IgD-negative memory B cell (primary cell): ENCODE results near the gene RASGRF2. TPM values are rescaled to one million over a fixed set of nuclear protein-coding genes. Genes with fewer than 3 reads are reported as not detected.

ENCODE experiments used
- H3K27ac Mint-ChIP-seq, 3 donors: one replicate each; pipeline ENCODE4 v1.8.0; 2020 to 2022; ENCODE audit warnings: mild to moderate bottlenecking in 3 of 3, mixed read lengths in 3 of 3, moderate library complexity in 1 of 3
- H3K27me3 Mint-ChIP-seq: one replicate; pipeline ENCODE4 v1.8.0; 2021; ENCODE audit warnings: mixed read lengths
- H3K36me3 Mint-ChIP-seq: one replicate; pipeline ENCODE4 v1.8.0; 2020; ENCODE audit warnings: mild to moderate bottlenecking, mixed read lengths
- H3K4me1 Mint-ChIP-seq, 3 donors: one replicate each; pipeline ENCODE4 v1.8.0; 2020 to 2022; ENCODE audit warnings: mixed read lengths in 3 of 3, mild to moderate bottlenecking in 1 of 3
- H3K4me3 Mint-ChIP-seq, 4 donors: one replicate each; pipeline ENCODE4 v1.8.0; 2020 to 2022; ENCODE audit warnings: mild to moderate bottlenecking in 4 of 4, mixed read lengths in 4 of 4, moderate library complexity in 3 of 4
- H3K9me3 Mint-ChIP-seq, 3 donors: one replicate each; pipeline ENCODE4 v1.8.0; 2020 to 2021; ENCODE audit warnings: mixed read lengths in 3 of 3, mild to moderate bottlenecking in 1 of 3
- polyA plus RNA-seq: library from polyadenylated mRNA; unstranded; fragments of 300-500 nt; fragmentation: Illumina TruSeq; gene quantifications from one replicate; pipeline ENCODE4 v1.2.3, GENCODE V29; 2021

RASGRF2 gene
- polyA plus RNA-seq, 1 donor from 2014 or later: 0.46 TPM

GRCh38 chr5:81125959-81126358, 165.8 kb downstream of the RASGRF2 start:
- Mint-ChIP-seq H3K4me1 (no peaks in the 10 kb centered on the region), H3K36me3 (peaks cover 1% of the 10 kb centered on the region), H3K4me3 (no peak overlapping the region), H3K9me3 (no peaks in the 10 kb centered on the region), H3K27me3 (peaks cover 3% of the 10 kb centered on the region), H3K27ac (no peak overlapping the region)

GRCh38 chr5:81128416-81128815, 168.3 kb downstream of the RASGRF2 start:
- H3K36me3 Mint-ChIP-seq: no peaks in the 10 kb centered on the region

GRCh38 chr5:81132381-81132780, 172.2 kb downstream of the RASGRF2 start:
- no peak overlapping the region for H3K27ac Mint-ChIP-seq
- no peaks in the 10 kb centered on the region for H3K4me1 Mint-ChIP-seq
- H3K9me3 Mint-ChIP-seq: peaks cover 3 to 9% (median 7%) of the 10 kb centered on the region in 3 donors
- H3K36me3 Mint-ChIP-seq: no peaks in the 10 kb centered on the region
- no peaks in the 10 kb centered on the region for H3K27me3 Mint-ChIP-seq
- H3K4me3 Mint-ChIP-seq: no peak overlapping the region

More at GRCh38 chr5:81128416-81128815, 168.3 kb downstream of the RASGRF2 start:
- no peak overlapping the region for H3K27ac Mint-ChIP-seq
- no peak overlapping the region for H3K4me3 Mint-ChIP-seq
- no peaks in the 10 kb centered on the region for H3K9me3 Mint-ChIP-seq
- no peaks in the 10 kb centered on the region for H3K4me1 Mint-ChIP-seq
- peaks cover 3% of the 10 kb centered on the region for H3K27me3 Mint-ChIP-seq

- Mint-ChIP-seq H3K27me3 (no peaks in the 10 kb centered on the region), H3K4me1 (no peaks in the 10 kb centered on the region), H3K27ac (no peak overlapping the region), H3K9me3 (peaks cover 3 to 9% (median 9%) of the 10 kb centered on the region in 3 donors), H3K36me3 (no peaks in the 10 kb centered on the region), H3K4me3 (no peak overlapping the region)
Observed at GRCh38 chr5:81134066-81134465, 173.9 kb downstream of the RASGRF2 start.

- H3K9me3 Mint-ChIP-seq: peaks cover 3 to 9% (median 9%) of the 10 kb centered on the region in 3 donors
- no peaks in the 10 kb centered on the region for H3K4me1 Mint-ChIP-seq
- H3K4me3 Mint-ChIP-seq: no peak overlapping the region
- no peaks in the 10 kb centered on the region for H3K36me3 Mint-ChIP-seq
- H3K27ac Mint-ChIP-seq: no peak overlapping the region
- no peaks in the 10 kb centered on the region for H3K27me3 Mint-ChIP-seq
Observed at GRCh38 chr5:81134566-81134965, 174.4 kb downstream of the RASGRF2 start.

- Mint-ChIP-seq H3K27me3 (peaks cover 2% of the 10 kb centered on the region), H3K36me3 (no peaks in the 10 kb centered on the region), H3K9me3 (peaks cover 3 to 10% (median 9%) of the 10 kb centered on the region in 3 donors), H3K27ac (no peak overlapping the region), H3K4me1 (no peaks in the 10 kb centered on the region), H3K4me3 (no peak overlapping the region)
Observed at GRCh38 chr5:81136557-81136956, 176.4 kb downstream of the RASGRF2 start.

GRCh38 chr5:81137833-81138232, 177.7 kb downstream of the RASGRF2 start:
- no peak overlapping the region for H3K27ac Mint-ChIP-seq
- no peaks in the 10 kb centered on the region for H3K4me1 Mint-ChIP-seq

GRCh38 chr5:81140441-81140840, 180.3 kb downstream of the RASGRF2 start:
- H3K4me3 Mint-ChIP-seq: no peak overlapping the region
- no peak overlapping the region for H3K27ac Mint-ChIP-seq
- no peaks in the 10 kb centered on the region for H3K36me3 Mint-ChIP-seq
- H3K27me3 Mint-ChIP-seq: peaks cover 2% of the 10 kb centered on the region
- H3K9me3 Mint-ChIP-seq: peaks cover 3 to 10% (median 9%) of the 10 kb centered on the region in 3 donors
- H3K4me1 Mint-ChIP-seq: no peaks in the 10 kb centered on the region

More at GRCh38 chr5:81137833-81138232, 177.7 kb downstream of the RASGRF2 start:
- no peaks in the 10 kb centered on the region for H3K36me3 Mint-ChIP-seq
- peaks cover 2% of the 10 kb centered on the region for H3K27me3 Mint-ChIP-seq
- H3K4me3 Mint-ChIP-seq: no peak overlapping the region
- peaks cover 3 to 10% (median 9%) of the 10 kb centered on the region in 3 donors for H3K9me3 Mint-ChIP-seq

GRCh38 chr5:81140943-81141342, 180.8 kb downstream of the RASGRF2 start:
- Mint-ChIP-seq H3K36me3 (no peaks in the 10 kb centered on the region), H3K9me3 (peaks cover 1 to 10% (median 9%) of the 10 kb centered on the region in 3 donors), H3K4me1 (no peaks in the 10 kb centered on the region), H3K27ac (no peak overlapping the region), H3K27me3 (peaks cover 2% of the 10 kb centered on the region), H3K4me3 (no peak overlapping the region)

GRCh38 chr5:81142108-81142507, 181.9 kb downstream of the RASGRF2 start:
- Mint-ChIP-seq H3K27ac (no peak overlapping the region), H3K9me3 (peaks cover 0 to 5% (median 0%) of the 10 kb centered on the region in 3 donors), H3K4me3 (no peak overlapping the region), H3K36me3 (no peaks in the 10 kb centered on the region), H3K27me3 (peaks cover 2% of the 10 kb centered on the region), H3K4me1 (no peaks in the 10 kb centered on the region)

- H3K27me3 Mint-ChIP-seq: peaks cover 6% of the 10 kb centered on the region
- H3K4me1 Mint-ChIP-seq: no peaks in the 10 kb centered on the region
- no peaks in the 10 kb centered on the region for H3K9me3 Mint-ChIP-seq
- peak overlapping the region in 1 of 3 donors; percentile 9 for H3K27ac Mint-ChIP-seq
- no peaks in the 10 kb centered on the region for H3K36me3 Mint-ChIP-seq
- H3K4me3 Mint-ChIP-seq: no peak overlapping the region
Observed at GRCh38 chr5:81145329-81145935, 185.3 kb downstream of the RASGRF2 start.

GRCh38 chr5:81146031-81146430, 185.9 kb downstream of the RASGRF2 start:
- H3K4me1 Mint-ChIP-seq: no peaks in the 10 kb centered on the region
- H3K9me3 Mint-ChIP-seq: no peaks in the 10 kb centered on the region
- H3K27me3 Mint-ChIP-seq: peaks cover 4% of the 10 kb centered on the region
- no peaks in the 10 kb centered on the region for H3K36me3 Mint-ChIP-seq
- no peak overlapping the region for H3K4me3 Mint-ChIP-seq
- H3K27ac Mint-ChIP-seq: no peak overlapping the region

GRCh38 chr5:81147011-81147885, 187.1 kb downstream of the RASGRF2 start:
- no peak overlapping the region for H3K4me3 Mint-ChIP-seq
- H3K27me3 Mint-ChIP-seq: peaks cover 8% of the 10 kb centered on the region
- no peak overlapping the region for H3K27ac Mint-ChIP-seq
- H3K4me1 Mint-ChIP-seq: no peaks in the 10 kb centered on the region
- no peaks in the 10 kb centered on the region for H3K36me3 Mint-ChIP-seq
- no peaks in the 10 kb centered on the region for H3K9me3 Mint-ChIP-seq

- Mint-ChIP-seq H3K9me3 (no peaks in the 10 kb centered on the region), H3K4me3 (peak overlapping the region in 1 of 4 donors; percentile 16), H3K27me3 (peaks cover 8% of the 10 kb centered on the region), H3K27ac (no peak overlapping the region), H3K36me3 (no peaks in the 10 kb centered on the region), H3K4me1 (no peaks in the 10 kb centered on the region)
Observed at GRCh38 chr5:81147886-81148571, 187.9 kb downstream of the RASGRF2 start.

GRCh38 chr5:81151546-81151945, 191.4 kb downstream of the RASGRF2 start:
- Mint-ChIP-seq H3K36me3 (peaks cover 2% of the 10 kb centered on the region), H3K27me3 (peaks cover 8% of the 10 kb centered on the region), H3K4me3 (no peak overlapping the region), H3K9me3 (peaks cover 1 to 5% (median 4%) of the 10 kb centered on the region in 3 donors), H3K4me1 (peaks cover 0 to 4% (median 1%) of the 10 kb centered on the region in 3 donors), H3K27ac (no peak overlapping the region)
